IPS-20b (cell line): ENCODE results near the gene MRPL27.
"Not testable (repeated sequence)": the region's sequence is repeated elsewhere in the genome, so short reads cannot be mapped to it uniquely, and the experiment has no call there.

Experiments used
- H3K27ac ChIP-seq: one replicate; pipeline ENCODE4 v1.5.1; 2013; ENCODE audit warnings: low read length
- H3K27me3 ChIP-seq: 2 replicates; pipeline ENCODE4 v1.6.1; 2013; ENCODE audit warnings: mild to moderate bottlenecking, low read length, inconsistent platforms; ENCODE audit not compliant: insufficient read depth
- H3K36me3 ChIP-seq: 2 replicates; pipeline ENCODE4 v1.6.1; 2013; ENCODE audit warnings: low read depth, mild to moderate bottlenecking, inconsistent platforms, low read length, moderate library complexity; ENCODE audit not compliant: insufficient read depth
- H3K4me1 ChIP-seq: 2 replicates; pipeline ENCODE4 v1.6.1; 2013; ENCODE audit warnings: mild to moderate bottlenecking, control low read depth, inconsistent platforms, low read length, moderate library complexity; ENCODE audit not compliant: insufficient read depth
- H3K4me3 ChIP-seq: 2 replicates; pipeline ENCODE4 v1.5.1; 2013; ENCODE audit warnings: mild to moderate bottlenecking, low read length, inconsistent platforms
- H3K9ac ChIP-seq: 2 replicates; pipeline ENCODE4 v1.6.1; 2013; ENCODE audit warnings: low read depth, mild to moderate bottlenecking, inconsistent platforms, low read length, moderate library complexity
- H3K9me3 ChIP-seq: 2 replicates; pipeline ENCODE4 v1.6.1; 2013; ENCODE audit warnings: mild to moderate bottlenecking, low read depth, low read length, inconsistent platforms; ENCODE audit not compliant: insufficient read depth

MRPL27 gene

DNA sequence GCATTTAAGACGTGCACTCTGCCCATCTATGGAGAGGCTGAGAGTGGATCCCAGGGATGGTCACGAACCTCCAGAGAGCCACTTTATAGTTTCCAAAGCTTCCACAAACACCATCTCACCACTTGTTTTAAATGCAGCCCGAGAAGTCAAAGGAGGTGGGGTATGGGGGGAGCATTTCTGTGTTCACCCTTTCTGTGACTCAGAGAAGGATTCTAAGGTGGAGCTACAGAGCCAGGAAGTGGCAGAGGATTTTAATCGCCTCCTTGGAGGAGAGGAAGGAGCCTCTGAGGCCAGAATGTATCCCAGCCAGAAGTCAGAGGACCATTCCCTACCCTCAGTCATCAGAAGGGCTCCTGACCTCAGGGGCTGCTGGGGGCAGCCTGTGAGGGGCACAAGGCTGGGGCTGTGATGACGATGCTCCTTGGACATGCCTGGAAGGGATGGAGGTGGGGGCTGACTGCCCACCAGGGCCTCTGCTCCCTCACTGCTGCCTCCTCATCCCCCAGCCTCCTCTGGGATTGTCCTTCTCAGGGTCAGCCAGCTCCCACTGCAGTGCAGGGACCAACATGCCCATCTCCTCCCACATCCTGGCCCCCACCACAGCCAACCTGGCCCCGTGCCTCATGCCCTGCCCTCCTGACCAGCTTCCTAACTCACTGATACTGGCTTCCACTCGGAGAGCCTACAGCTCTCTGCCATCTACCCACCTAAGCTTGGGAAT, 24.3 kb downstream of the MRPL27 start:
- Histone ChIP-seq H3K4me1 (peaks cover 13% of the 10 kb centered on the region), H3K9ac (no peak overlapping the region; the same call in 1 of the 2 replicates), H3K27ac (no peak overlapping the region)

DNA sequence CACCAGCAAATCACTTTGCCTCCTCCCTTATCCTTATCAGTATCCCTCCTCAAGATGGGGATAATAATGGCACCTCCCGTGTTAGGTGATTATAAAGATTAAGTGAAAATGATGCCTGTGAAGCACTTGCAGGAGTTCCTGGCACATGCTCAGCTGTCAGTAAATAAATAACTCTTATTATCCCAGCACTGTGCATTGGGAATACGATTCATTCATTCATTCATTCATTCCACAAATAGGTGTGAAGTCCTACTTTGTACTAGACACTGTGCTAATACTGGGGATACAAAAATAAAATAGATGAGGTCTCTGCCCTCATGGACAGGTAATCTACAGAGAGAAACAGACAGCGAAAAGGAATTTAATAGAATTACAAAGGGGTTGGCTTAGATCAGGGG, 25.1 kb downstream of the MRPL27 start:
- Histone ChIP-seq H3K4me1 (peaks cover 13% of the 10 kb centered on the region), H3K27ac (no peak overlapping the region), H3K4me3 (peak overlapping the region; percentile 86), H3K9ac (peak overlapping the region; percentile 80; the same call in 1 of the 2 replicates), H3K36me3 (0 out of 2 replicates have a peak, but pooled peaks cover 4% of the 10 kb centered on the region), H3K9me3 (no peaks in the 10 kb centered on the region), H3K27me3 (peaks cover 18% of the 10 kb centered on the region)

More for the DNA sequence above, 24.3 kb downstream of the MRPL27 start:
- Histone ChIP-seq H3K27me3 (peaks cover 18% of the 10 kb centered on the region), H3K9me3 (no peaks in the 10 kb centered on the region), H3K36me3 (0 out of 2 replicates have a peak, but pooled peaks cover 4% of the 10 kb centered on the region), H3K4me3 (no peak overlapping the region; the same call in 1 of the 2 replicates)

DNA sequence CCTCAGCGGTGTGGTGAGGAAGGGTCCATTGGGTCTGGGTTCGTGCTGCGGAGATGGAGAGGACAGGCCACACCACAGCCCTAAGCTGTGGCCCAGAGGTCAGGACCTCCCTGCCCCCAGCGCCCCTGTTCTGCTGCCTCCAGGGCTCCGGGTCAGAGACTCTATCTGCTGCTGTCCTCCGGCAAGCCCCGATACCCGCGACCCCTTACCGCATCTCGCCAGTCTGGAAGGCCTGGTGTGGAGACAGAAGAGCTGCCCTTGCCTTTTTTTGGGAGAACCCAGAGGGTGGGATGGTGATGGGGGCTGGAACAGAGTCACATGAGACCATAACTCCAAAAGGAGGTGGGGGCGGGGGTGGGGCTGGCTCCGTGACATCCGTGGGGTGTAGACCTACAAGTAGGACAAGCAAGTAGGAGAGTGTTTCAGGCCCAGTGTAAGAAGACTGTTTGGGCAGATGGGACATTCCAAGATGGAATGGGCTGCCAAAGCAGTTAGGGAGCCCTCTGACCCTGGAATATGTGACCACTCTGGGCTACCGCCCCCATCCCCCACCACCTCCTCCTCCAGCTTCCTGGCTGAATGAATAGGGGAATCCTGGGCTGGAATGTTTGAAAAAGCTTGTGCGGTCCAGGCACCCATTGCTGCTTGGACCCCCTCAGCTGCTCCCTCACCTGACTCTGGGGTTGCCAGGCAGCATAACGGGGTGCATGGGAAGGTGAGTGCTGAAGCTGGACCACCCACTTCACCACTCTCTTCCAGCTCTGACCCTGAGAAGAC, 25.7 kb downstream of the MRPL27 start:
- Histone ChIP-seq H3K9ac (peak overlapping the region; percentile 80), H3K27ac (no peak overlapping the region), H3K4me3 (peak overlapping the region; percentile 86), H3K9me3 (no peaks in the 10 kb centered on the region), H3K36me3 (0 out of 2 replicates have a peak, but pooled peaks cover 4% of the 10 kb centered on the region), H3K27me3 (peaks cover 18% of the 10 kb centered on the region), H3K4me1 (peaks cover 13% of the 10 kb centered on the region)

DNA sequence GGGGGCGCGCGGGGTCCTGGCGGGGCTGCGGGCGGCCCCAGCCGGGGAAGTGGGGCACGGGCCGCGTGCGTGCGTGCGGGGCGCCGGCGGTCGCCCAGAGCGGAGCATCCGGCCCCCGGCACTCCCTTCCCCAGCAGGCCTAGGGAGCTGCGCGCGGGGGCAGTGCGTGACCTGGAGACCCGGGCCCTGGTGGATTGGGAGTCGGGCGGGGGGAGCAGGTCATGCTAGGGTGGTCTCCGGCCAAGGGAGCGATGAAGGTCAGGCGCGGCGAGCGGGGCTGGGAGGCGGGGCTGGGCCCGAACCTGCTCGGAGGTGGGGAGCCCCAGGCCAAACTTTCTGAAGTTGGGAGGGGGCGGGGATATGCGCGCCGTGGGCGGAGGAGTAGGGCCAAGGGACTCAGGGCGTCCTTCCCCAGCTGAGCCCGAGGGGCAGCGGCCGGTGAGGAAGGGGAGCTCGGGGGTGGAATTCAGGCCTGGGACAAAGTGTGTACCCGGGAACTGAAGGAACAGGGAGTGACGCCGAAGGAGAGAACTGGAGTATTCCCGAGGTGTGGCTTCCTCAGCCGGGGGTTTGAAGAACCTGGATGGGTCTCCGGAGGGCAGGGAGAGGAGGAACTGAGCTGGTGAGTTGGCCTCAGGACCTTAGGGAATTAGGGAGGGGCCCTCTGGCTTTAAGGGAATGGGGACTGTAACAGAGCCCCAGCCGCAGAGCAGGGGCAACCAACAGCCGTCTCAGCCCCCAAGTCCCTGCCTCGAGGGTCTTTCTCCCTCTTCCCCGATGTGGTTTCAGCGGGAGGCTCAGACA, 26.5 kb downstream of the MRPL27 start:
- Histone ChIP-seq H3K27me3 (peaks cover 18% of the 10 kb centered on the region), H3K27ac (no peak overlapping the region)

DNA sequence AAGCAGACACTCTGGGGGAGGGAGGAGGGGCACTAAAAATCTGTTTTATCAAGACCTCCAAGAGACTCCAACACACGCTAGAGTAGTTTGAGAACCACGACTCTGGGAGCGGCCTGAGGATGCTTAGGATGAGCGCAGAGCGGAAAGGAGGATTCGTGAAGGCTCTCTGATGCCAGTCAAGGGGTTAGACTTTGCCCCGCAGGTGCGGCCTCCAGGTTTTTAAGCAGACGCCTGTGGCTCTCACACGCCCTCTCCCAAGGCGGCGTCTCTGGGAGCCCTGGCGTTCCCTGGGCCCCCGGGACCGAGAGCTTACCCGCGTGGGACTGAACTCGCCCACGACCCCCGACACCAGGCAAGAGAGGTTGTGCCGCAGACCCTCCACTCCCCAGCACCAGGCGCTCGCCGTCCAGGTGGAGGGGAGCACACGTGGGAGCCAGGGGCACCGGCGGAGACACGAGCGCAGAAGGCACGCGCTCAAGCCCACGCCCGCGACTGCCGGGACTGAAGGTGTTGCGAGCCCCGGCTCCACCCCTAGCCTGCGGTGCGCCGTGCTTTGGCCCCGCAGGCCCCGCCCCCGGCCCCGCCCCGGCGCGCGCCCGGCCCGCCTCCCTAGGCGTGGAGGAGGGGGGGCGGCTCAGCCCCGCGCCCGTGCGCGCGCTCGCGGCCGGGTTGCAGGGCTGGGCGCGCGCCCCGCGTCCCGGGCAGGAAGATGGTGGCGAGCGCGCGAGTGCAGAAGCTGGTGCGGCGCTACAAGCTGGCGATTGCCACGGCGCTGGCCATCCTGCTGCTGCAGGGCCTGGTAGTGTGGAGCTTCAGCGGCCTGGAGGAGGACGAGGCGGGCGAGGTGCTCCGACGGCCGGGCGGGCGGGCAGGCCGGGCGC, 27.3 kb downstream of the MRPL27 start, which contains the start of gene XYLT2:
TSS of gene XYLT2 (plus strand) at position 695 of the 881 bp plus-strand sequence. CDS start at position 710, 15 bp downstream.
- Histone ChIP-seq H3K27ac (no peak within 1 kb of the TSS), H3K36me3 (no peaks in the 10 kb centered on the region), H3K9me3 (no peaks in the 10 kb centered on the region), H3K4me3 (peak within 1 kb of the TSS; percentile 86), H3K27me3 (peaks cover 18% of the 10 kb centered on the region), H3K4me1 (peaks cover 13% of the 10 kb centered on the region), H3K9ac (peak within 1 kb of the TSS; percentile 80)

More for the DNA sequence above, 26.5 kb downstream of the MRPL27 start:
- no peaks in the 10 kb centered on the region for H3K36me3 ChIP-seq
- no peaks in the 10 kb centered on the region for H3K9me3 ChIP-seq
- peak overlapping the region; percentile 80 for H3K9ac ChIP-seq
- peak overlapping the region; percentile 86 for H3K4me3 ChIP-seq
- peaks cover 13% of the 10 kb centered on the region for H3K4me1 ChIP-seq

DNA sequence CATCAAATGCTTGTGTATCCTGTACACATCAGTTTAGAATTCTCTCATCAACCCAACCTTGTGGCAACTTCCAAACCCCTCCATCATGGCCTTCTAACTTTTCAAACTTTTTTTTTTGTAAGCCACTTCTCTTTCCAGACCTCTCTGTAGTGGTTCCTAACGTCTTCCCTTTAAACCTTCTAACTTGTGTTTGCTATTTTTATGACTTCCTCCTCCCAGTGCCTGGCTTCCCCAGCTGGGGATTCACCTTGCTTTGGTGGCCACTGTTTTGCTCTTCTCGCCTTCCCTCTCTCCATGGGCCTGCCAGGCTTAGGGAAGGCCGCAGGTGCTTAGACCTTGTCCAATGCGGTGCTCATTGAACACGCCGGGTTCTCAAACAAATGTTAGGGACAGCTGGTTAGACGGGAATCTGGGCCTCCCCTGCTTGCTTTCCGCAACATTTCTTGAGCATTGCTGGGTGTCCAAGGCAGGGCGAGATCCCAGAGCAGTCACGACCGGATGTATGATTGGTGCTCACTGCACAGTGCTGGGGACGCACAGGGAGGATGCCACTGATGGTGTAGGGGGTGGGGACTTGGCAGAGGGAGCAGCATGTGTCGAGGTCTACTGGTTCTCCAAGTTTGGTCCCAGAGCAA, 28.1 kb downstream of the MRPL27 start:
- H3K4me3 ChIP-seq: peak overlapping the region; percentile 78
- peaks cover 18% of the 10 kb centered on the region for H3K27me3 ChIP-seq
- no peaks in the 10 kb centered on the region for H3K36me3 ChIP-seq
- no peak overlapping the region for H3K9ac ChIP-seq
- H3K9me3 ChIP-seq: no peaks in the 10 kb centered on the region
- peaks cover 13% of the 10 kb centered on the region for H3K4me1 ChIP-seq
- no peak overlapping the region for H3K27ac ChIP-seq

DNA sequence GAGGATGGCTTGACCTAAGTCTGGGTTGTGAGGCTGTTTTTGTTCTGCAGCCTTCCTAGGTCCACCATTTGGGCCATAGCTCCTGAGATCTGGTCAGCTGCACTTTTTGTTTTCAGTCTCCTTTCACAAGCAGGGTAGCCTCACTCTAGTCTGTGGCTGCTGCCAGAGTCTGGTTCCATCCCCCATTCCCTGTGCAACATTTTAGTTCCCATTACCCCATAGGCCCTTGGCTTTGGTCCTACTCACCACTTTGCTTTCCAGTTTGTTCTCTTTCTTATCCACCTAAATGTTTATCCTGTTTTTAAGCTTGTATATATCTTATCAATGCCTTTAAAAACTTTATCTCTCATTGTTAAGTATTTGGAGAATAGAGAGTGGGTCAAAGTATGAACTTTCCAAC, 33.6 kb downstream of the MRPL27 start:
- no peaks in the 10 kb centered on the region for H3K4me1 ChIP-seq
- no peak overlapping the region for H3K9ac ChIP-seq
- H3K9me3 ChIP-seq: peaks cover 6% of the 10 kb centered on the region; the same call in 1 of the 2 replicates
- peaks cover 4% of the 10 kb centered on the region; the same call in 1 of the 2 replicates for H3K27me3 ChIP-seq
- H3K4me3 ChIP-seq: no peak overlapping the region
- no peak overlapping the region for H3K27ac ChIP-seq
- no peaks in the 10 kb centered on the region for H3K36me3 ChIP-seq

DNA sequence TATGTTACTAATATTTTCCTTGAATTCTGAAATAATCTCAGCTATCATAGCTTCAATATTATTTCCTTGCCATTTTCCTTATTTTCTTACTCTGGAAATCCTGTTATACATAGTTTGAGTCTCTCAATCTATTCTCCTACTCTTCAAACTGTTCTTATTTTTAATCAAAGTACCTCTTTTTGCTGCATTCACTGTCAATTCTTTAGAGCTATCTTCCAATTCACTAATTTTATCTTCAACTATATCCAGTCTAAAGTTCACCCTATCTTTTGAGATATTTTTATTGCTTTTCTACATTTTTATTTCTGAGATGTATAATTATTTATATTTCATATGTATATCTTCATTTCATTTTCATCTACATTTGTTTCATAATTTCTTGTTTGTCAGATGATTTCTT, 34.3 kb downstream of the MRPL27 start:
- no peak overlapping the region for H3K27ac ChIP-seq

DNA sequence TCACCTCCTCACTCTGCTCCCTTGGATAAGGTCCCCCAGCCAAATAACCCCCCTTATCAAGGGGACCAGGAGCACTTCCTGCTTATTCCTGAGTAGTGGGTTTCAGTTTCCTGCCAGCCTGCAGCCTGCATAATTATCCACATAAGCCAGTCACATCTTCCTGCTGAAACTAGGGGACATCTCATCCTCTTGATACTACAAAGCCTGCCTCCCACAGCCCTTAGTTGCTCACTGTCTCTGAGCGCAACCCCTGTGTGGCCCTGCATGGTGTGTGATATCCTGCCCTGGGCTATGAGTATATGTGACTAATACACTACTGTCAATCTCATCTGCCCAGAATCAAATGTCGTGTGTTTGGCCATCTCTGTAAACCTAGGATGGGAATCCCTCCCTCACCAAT, 35.0 kb downstream of the MRPL27 start:
- Histone ChIP-seq H3K4me1 (no peaks in the 10 kb centered on the region), H3K27me3 (no peaks in the 10 kb centered on the region)

More for the DNA sequence above, 34.3 kb downstream of the MRPL27 start:
- Histone ChIP-seq H3K9me3 (peaks cover 6% of the 10 kb centered on the region; the same call in 1 of the 2 replicates), H3K9ac (no peak overlapping the region), H3K4me1 (no peaks in the 10 kb centered on the region), H3K4me3 (no peak overlapping the region), H3K36me3 (no peaks in the 10 kb centered on the region), H3K27me3 (no peaks in the 10 kb centered on the region)

DNA sequence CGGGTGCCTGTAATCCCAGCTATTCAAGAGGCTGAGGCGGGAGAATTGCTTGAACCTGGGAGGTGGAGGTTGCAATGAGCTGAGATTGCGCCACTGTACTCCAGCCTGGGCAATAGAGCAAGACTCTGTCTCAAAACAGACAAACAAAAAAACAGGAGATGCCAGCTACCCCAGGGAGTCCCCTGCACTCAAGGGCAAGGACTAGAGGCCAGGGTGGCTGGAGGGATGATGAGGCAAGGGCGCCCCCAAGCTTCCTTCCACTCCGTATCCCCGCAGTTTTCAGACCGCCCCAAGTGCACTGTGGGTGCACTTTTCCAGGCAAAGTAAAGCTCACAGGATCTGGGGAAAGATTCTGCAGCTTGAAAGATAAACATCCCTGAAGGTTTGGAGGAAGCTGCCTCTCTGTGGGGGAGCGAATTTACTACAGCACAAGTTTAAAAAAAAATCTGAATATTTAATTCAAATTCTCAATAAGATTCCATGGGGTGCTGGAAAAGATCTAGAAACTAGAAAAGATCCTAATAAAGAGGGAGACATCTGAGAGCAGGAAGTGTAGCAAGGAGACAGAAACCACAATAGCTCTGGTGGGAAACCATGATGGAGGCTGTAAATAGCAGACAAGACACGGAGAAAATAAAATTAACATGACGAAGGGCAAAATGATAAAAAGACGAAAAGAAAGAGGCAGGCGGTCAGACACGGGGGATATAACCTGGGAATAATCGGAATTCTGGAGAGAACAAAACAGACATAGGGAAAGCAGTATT, 39.5 kb downstream of the MRPL27 start:
- not testable (repeated sequence) for H3K27ac ChIP-seq, H3K4me3 ChIP-seq, H3K9me3 ChIP-seq, H3K9ac ChIP-seq, H3K36me3 ChIP-seq, H3K4me1 ChIP-seq, H3K27me3 ChIP-seq

More for the DNA sequence above, 35.0 kb downstream of the MRPL27 start:
- Histone ChIP-seq H3K27ac (no peak overlapping the region), H3K9ac (no peak overlapping the region), H3K9me3 (peaks cover 6% of the 10 kb centered on the region; the same call in 1 of the 2 replicates), H3K36me3 (no peaks in the 10 kb centered on the region), H3K4me3 (no peak overlapping the region)
